ENCODE data around the gene EGLN2. TPM values are rescaled to one million over a fixed set of nuclear protein-coding genes. Genes with fewer than 3 reads are reported as not detected.
A peak's percentile ranks its signal among the peaks of the same experiment; 100 is the strongest.
"Not testable (repeated sequence)": the region's sequence is repeated elsewhere in the genome, so short reads cannot be mapped to it uniquely, and the experiment has no call there.

EGLN2 gene
- total and polyA plus RNA-seq, 7 donors, result 60.9 to 106 (median 97.1) TPM

- H3K4me1 ChIP-seq, result peaks cover 0 to 72% (median 62%) of the 10 kb centered on the region in 4 donors
- H3K36me3 ChIP-seq, result peaks cover 0 to 26% (median 17%) of the 10 kb centered on the region in 4 donors
- peak overlapping the region; percentile 24 to 51 (median 46) for H3K4me3 ChIP-seq
- peak in 1 of 4 experiments; percentile 15 for TF ChIP-seq CTCF (IDR thresholded peaks at IDR 0.05)
- TF ChIP-seq POLR2AphosphoS5 (IDR thresholded peaks at IDR 0.05), result peak in 3 of 4 donors; percentile 41 to 69 (median 66)
- peak; percentile 93 for DNase-seq
- not testable (repeated sequence) for H3K9me3 ChIP-seq, H3K27me3 ChIP-seq
- peak overlapping the region; percentile 80 to 99 (median 81) for H3K27ac ChIP-seq
- WGBS, 2 donors, result 4 to 15% methylated on average over 64 to 65 of the region's 65 CpGs
- intact Hi-C loops (cut with DNase I), result loop anchor here (5.0 kb wide), 1 partner anchor 149 kb away; no protein-coding TSS in a partner anchor
Measured at GRCh38 chr19:40810649-40811408, 11.8 kb downstream of the EGLN2 start.

GRCh38 chr19:40811478-40812341 is 12.7 kb downstream of the EGLN2 start:
- Histone ChIP-seq H3K36me3 (peaks cover 0 to 26% (median 17%) of the 10 kb centered on the region in 4 donors), H3K4me1 (peaks cover 0 to 63% (median 53%) of the 10 kb centered on the region in 4 donors), H3K4me3 (peak overlapping the region in 3 of 4 donors; percentile 45 to 51 (median 46)), H3K27ac (peak overlapping the region; percentile 80 to 99 (median 81)), H3K27me3 (no peaks in the 10 kb centered on the region), H3K9me3 (no peaks in the 10 kb centered on the region)
- WGBS, 2 donors, result 18 to 66% methylated on average over 35 of the region's 35 CpGs
- TF ChIP-seq CTCF (IDR thresholded peaks at IDR 0.05), result no peak
- no peak for TF ChIP-seq EP300 (IDR thresholded peaks at IDR 0.05)
- no peak for TF ChIP-seq POLR2A (IDR thresholded peaks at IDR 0.05)
- no peak for TF ChIP-seq POLR2AphosphoS5 (IDR thresholded peaks at IDR 0.05)
- DNase-seq, result no peak
- intact Hi-C loops (cut with DNase I), result loop anchor here (5.0 kb wide), 1 partner anchor 149 kb away; no protein-coding TSS in a partner anchor

- not testable (repeated sequence) for DNase-seq, H3K27me3 ChIP-seq, H3K9me3 ChIP-seq, H3K4me3 ChIP-seq
- intact Hi-C loops (cut with DNase I), result loop anchor here (5.0 kb wide), 1 partner anchor 150 kb away; no protein-coding TSS in a partner anchor
- 92 to 95% methylated on average over 7 of the region's 7 CpGs for WGBS, 2 donors
- Histone ChIP-seq H3K4me1 (peaks cover 0 to 55% (median 45%) of the 10 kb centered on the region in 4 donors), H3K36me3 (peaks cover 0 to 20% (median 11%) of the 10 kb centered on the region in 4 donors), H3K27ac (peak overlapping the region; percentile 20 to 99 (median 61))
Measured at GRCh38 chr19:40812571-40812970, 13.6 kb downstream of the EGLN2 start.

GRCh38 chr19:40813182-40813581 is 14.2 kb downstream of the EGLN2 start:
- H3K36me3 ChIP-seq, result peaks cover 0 to 14% (median 6%) of the 10 kb centered on the region in 4 donors
- H3K4me1 ChIP-seq, result peaks cover 0 to 58% (median 42%) of the 10 kb centered on the region in 4 donors
- intact Hi-C loops (cut with DNase I), result loop anchor here (5.0 kb wide), 1 partner anchor 151 kb away; no protein-coding TSS in a partner anchor
- H3K4me3 ChIP-seq, result no peak overlapping the region
- no peaks in the 10 kb centered on the region for H3K9me3 ChIP-seq
- TF ChIP-seq CTCF (IDR thresholded peaks at IDR 0.05) (no peak), EP300 (IDR thresholded peaks at IDR 0.05) (no peak), POLR2AphosphoS5 (IDR thresholded peaks at IDR 0.05) (peak in 1 of 4 donors; percentile 7), POLR2A (IDR thresholded peaks at IDR 0.05) (no peak)
- 48 to 64% methylated on average over 4 of the region's 4 CpGs for WGBS, 2 donors
- no peak for DNase-seq
- H3K27ac ChIP-seq, result peak overlapping the region; percentile 20 to 99 (median 61)
- no peaks in the 10 kb centered on the region for H3K27me3 ChIP-seq

GRCh38 chr19:40815223-40815622 is 16.2 kb downstream of the EGLN2 start:
- TF ChIP-seq EP300 (IDR thresholded peaks at IDR 0.05) (no peak), CTCF (IDR thresholded peaks at IDR 0.05) (no peak), POLR2A (IDR thresholded peaks at IDR 0.05) (no peak), POLR2AphosphoS5 (IDR thresholded peaks at IDR 0.05) (no peak)
- H3K9me3 ChIP-seq, result no peaks in the 10 kb centered on the region
- intact Hi-C loops (cut with DNase I), result no loop called here
- H3K27me3 ChIP-seq, result no peaks in the 10 kb centered on the region
- WGBS, 2 donors, result 81 to 83% methylated on average over 4 of the region's 4 CpGs
- H3K4me3 ChIP-seq, result no peak overlapping the region
- H3K27ac ChIP-seq, result no peak overlapping the region
- no peaks in the 10 kb centered on the region for H3K36me3 ChIP-seq
- H3K4me1 ChIP-seq, result peaks cover 0 to 59% (median 41%) of the 10 kb centered on the region in 4 donors
- peak; percentile 37 for DNase-seq

All from sigmoid colon (tissue), 7 donors.